OCI-LY1 (cell line): Measurements from ENCODE around the gene LMF1.

Experiments used
- H2AFZ ChIP-seq: fragments of 200-600 bp; sonication (generic), shearing (Covaris generic); 2 replicates; pipeline ENCODE4 v1.6.0; 2014; ENCODE audit warnings: antibody characterized with exemption, mild to moderate bottlenecking, low read length
- H3F3A ChIP-seq: fragments of 200-600 bp; sonication (generic), shearing (Covaris generic); 2 replicates; pipeline ENCODE4 v1.6.0; 2014; ENCODE audit warnings: mild to moderate bottlenecking, antibody characterized with exemption, low read length, moderate library complexity; ENCODE audit not compliant: insufficient read depth
- H3K27ac ChIP-seq: fragments of 200-600 bp; sonication (generic); 2 replicates; pipeline ENCODE4 v1.5.1; 2014; ENCODE audit warnings: low read length, mixed run types, mild to moderate bottlenecking, low read depth; ENCODE audit not compliant: poor library complexity, severe bottlenecking
- H3K27me3 ChIP-seq: fragments of 200-600 bp; sonication (generic); 2 replicates; pipeline ENCODE4 v1.6.0; 2014; ENCODE audit warnings: antibody characterized with exemption, mild to moderate bottlenecking, low read length, moderate library complexity; ENCODE audit not compliant: insufficient read depth
- H3K36me3 ChIP-seq: fragments of 200-600 bp; sonication (generic); 2 replicates; pipeline ENCODE4 v1.6.1; 2014; ENCODE audit warnings: mild to moderate bottlenecking, antibody characterized with exemption, low read length, moderate library complexity, mixed read lengths; ENCODE audit not compliant: insufficient read depth
- H3K4me1 ChIP-seq: fragments of 200-600 bp; sonication (generic); 2 replicates; pipeline ENCODE4 v1.5.1; 2014; ENCODE audit warnings: mild to moderate bottlenecking, low read length, moderate library complexity; ENCODE audit not compliant: insufficient read depth, severe bottlenecking
- H3K4me2 ChIP-seq: fragments of 200-600 bp; sonication (generic), shearing (Covaris generic); 2 replicates; pipeline ENCODE4 v1.6.1; 2014; ENCODE audit warnings: low read length
- H3K4me3 ChIP-seq: fragments of 200-600 bp; sonication (generic); 2 replicates; pipeline ENCODE4 v1.5.1; 2014; ENCODE audit warnings: low read length, low read depth, mild to moderate bottlenecking, mixed read lengths; ENCODE audit not compliant: poor library complexity, severe bottlenecking
- H3K79me2 ChIP-seq: fragments of 200-600 bp; shearing (Covaris generic); 2 replicates; pipeline ENCODE4 v1.6.1; 2016; ENCODE audit warnings: mixed run types, low read length, mixed read lengths; ENCODE audit not compliant: insufficient read depth
- H3K9ac ChIP-seq: fragments of 200-600 bp; sonication (generic), shearing (Covaris generic); 2 replicates; pipeline ENCODE4 v1.6.1; 2014; ENCODE audit warnings: mild to moderate bottlenecking, low read length, mixed read lengths
- H3K9me2 ChIP-seq: fragments of 200-600 bp; sonication (generic), shearing (Covaris generic); 2 replicates; pipeline ENCODE4 v1.6.1; 2014; ENCODE audit warnings: low read depth, mild to moderate bottlenecking, low read length, mixed read lengths
- H3K9me3 ChIP-seq: fragments of 200-600 bp; shearing (Covaris generic); 2 replicates; pipeline ENCODE4 v1.6.1; 2014; ENCODE audit warnings: low read length, mixed read lengths
- H4K20me1 ChIP-seq: fragments of 200-600 bp; sonication (generic), shearing (Covaris generic); 2 replicates; pipeline ENCODE4 v1.6.0; 2016; ENCODE audit warnings: mild to moderate bottlenecking, low read length; ENCODE audit not compliant: insufficient read depth
- EZH2 ChIP-seq: fragments of 200-600 bp; sonication (generic), shearing (Covaris generic); IDR thresholded peaks from 2 replicates; pipeline ENCODE4 v1.8.0; 2017; ENCODE audit warnings: borderline replicate concordance, mixed run types, mild to moderate bottlenecking, antibody characterized with exemption, low read length, moderate library complexity, mixed read lengths
- TF ChIP-seq, protein P1 (sequence below): fragments of 200-600 bp; sonication (generic), shearing (Covaris generic); IDR thresholded peaks from 2 replicates; pipeline ENCODE4 v1.5.1; 2017; ENCODE audit warnings: mild to moderate bottlenecking, antibody characterized with exemption, low read length, moderate library complexity, mixed read lengths

Gene LMF1

DNA sequence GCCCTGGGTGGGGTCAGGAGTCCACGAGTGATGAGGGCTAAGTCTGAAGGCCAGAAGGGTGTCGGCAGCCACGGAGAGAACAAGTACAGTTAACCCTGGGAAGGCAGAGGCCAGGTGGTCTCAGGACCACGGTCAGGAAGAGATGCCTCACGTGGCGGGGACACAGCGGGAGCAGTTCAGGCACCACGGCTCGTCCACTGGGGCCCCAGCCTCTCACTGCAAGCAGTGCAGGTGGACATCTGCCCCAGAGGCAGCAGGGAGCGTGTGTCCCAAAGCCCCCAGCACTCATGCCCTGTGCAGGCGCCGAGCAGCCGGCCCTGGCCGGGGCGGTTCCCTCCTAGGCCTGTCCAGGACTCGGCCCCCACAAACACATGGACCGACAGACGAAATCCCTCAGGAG, 4.7 kb downstream of the LMF1 start:
- H3K27ac ChIP-seq, result no peak overlapping the region
- no peaks in the 10 kb centered on the region for H3K9me2 ChIP-seq
- H3K4me2 ChIP-seq, result no peak overlapping the region
- H3K36me3 ChIP-seq, result no peaks in the 10 kb centered on the region; the same call in 1 of the 2 replicates
- TF ChIP-seq, protein P1, sequence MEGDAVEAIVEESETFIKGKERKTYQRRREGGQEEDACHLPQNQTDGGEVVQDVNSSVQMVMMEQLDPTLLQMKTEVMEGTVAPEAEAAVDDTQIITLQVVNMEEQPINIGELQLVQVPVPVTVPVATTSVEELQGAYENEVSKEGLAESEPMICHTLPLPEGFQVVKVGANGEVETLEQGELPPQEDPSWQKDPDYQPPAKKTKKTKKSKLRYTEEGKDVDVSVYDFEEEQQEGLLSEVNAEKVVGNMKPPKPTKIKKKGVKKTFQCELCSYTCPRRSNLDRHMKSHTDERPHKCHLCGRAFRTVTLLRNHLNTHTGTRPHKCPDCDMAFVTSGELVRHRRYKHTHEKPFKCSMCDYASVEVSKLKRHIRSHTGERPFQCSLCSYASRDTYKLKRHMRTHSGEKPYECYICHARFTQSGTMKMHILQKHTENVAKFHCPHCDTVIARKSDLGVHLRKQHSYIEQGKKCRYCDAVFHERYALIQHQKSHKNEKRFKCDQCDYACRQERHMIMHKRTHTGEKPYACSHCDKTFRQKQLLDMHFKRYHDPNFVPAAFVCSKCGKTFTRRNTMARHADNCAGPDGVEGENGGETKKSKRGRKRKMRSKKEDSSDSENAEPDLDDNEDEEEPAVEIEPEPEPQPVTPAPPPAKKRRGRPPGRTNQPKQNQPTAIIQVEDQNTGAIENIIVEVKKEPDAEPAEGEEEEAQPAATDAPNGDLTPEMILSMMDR, result no peak
- no peak for TF ChIP-seq EZH2
- H2AFZ ChIP-seq, result no peak overlapping the region
- H3F3A ChIP-seq, result no peaks in the 10 kb centered on the region
- no peaks in the 10 kb centered on the region for H3K79me2 ChIP-seq
- no peak overlapping the region for H3K9ac ChIP-seq
- peaks cover 8% of the 10 kb centered on the region for H3K4me1 ChIP-seq
- no peaks in the 10 kb centered on the region for H4K20me1 ChIP-seq
- no peaks in the 10 kb centered on the region for H3K9me3 ChIP-seq
- peaks cover 4% of the 10 kb centered on the region; the same call in 1 of the 2 replicates for H3K27me3 ChIP-seq
- no peak overlapping the region for H3K4me3 ChIP-seq

DNA sequence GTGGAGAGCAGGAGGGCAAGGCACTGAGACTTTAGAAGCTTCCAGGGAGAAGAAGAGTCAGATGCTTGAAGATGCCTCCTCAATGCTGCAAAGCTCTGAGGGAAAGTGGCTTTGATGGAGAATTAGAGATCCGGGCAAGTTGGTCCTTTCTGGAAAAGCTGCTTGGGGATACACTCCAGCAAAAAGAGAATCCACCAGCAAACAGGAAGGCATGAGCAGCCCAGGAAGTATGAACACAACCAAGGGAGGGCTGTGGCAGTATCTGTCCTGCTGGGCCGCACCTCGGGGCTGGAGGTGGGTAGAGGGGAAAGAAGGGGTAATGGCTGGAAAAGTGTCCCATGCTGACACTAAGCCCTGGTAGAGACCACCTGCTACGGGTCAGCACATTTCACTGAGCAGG, 5.3 kb downstream of the LMF1 start:
- Histone ChIP-seq H3K9me2 (no peaks in the 10 kb centered on the region), H3K27ac (no peak overlapping the region), H3F3A (no peaks in the 10 kb centered on the region), H3K79me2 (no peaks in the 10 kb centered on the region), H4K20me1 (no peaks in the 10 kb centered on the region), H3K4me1 (peaks cover 8% of the 10 kb centered on the region), H3K4me2 (no peak overlapping the region), H3K9ac (no peak overlapping the region), H3K9me3 (no peaks in the 10 kb centered on the region), H3K4me3 (no peak overlapping the region), H3K27me3 (peaks cover 4% of the 10 kb centered on the region; the same call in 1 of the 2 replicates), H3K36me3 (no peaks in the 10 kb centered on the region; the same call in 1 of the 2 replicates), H2AFZ (no peak overlapping the region)
- TF ChIP-seq, protein P1, result no peak
- TF ChIP-seq EZH2, result no peak

DNA sequence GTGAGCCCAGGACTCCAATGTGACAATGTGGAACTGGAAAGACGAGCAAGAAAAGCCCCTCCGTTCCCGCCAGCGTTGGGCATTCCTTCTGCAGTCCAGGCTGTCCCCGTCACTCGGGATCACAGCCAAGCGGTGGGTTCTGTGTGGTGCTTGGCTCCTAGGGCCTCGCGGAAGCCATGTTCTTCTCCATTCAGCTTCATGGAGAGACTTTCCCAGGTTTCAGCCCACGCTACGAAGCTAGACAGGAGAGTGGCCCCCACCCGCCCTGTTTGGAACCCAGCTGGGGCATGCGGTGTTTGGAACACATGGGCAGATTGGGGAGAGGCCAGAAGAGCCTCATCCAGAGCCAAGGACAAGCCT, 5.8 kb downstream of the LMF1 start:
- no peaks in the 10 kb centered on the region for H3F3A ChIP-seq
- no peaks in the 10 kb centered on the region for H3K79me2 ChIP-seq
- H4K20me1 ChIP-seq, result no peaks in the 10 kb centered on the region
- no peak overlapping the region for H3K4me3 ChIP-seq
- H3K4me2 ChIP-seq, result no peak overlapping the region
- no peaks in the 10 kb centered on the region for H3K9me2 ChIP-seq
- TF ChIP-seq, protein P1, result no peak
- TF ChIP-seq EZH2, result no peak
- no peaks in the 10 kb centered on the region for H3K9me3 ChIP-seq
- no peaks in the 10 kb centered on the region; the same call in 1 of the 2 replicates for H3K36me3 ChIP-seq
- H3K27ac ChIP-seq, result no peak overlapping the region
- H3K4me1 ChIP-seq, result peaks cover 6% of the 10 kb centered on the region
- no peak overlapping the region for H2AFZ ChIP-seq
- no peak overlapping the region for H3K9ac ChIP-seq
- H3K27me3 ChIP-seq, result peaks cover 4% of the 10 kb centered on the region; the same call in 1 of the 2 replicates
